Measurements from ENCODE around the gene SGMS1. TPM values are rescaled to one million over a fixed set of nuclear protein-coding genes. Genes with fewer than 3 reads are reported as not detected.

The SGMS1 gene
- total RNA-seq, 2 donors from 2014 or later: 67.0 to 68.2 TPM

DNA sequence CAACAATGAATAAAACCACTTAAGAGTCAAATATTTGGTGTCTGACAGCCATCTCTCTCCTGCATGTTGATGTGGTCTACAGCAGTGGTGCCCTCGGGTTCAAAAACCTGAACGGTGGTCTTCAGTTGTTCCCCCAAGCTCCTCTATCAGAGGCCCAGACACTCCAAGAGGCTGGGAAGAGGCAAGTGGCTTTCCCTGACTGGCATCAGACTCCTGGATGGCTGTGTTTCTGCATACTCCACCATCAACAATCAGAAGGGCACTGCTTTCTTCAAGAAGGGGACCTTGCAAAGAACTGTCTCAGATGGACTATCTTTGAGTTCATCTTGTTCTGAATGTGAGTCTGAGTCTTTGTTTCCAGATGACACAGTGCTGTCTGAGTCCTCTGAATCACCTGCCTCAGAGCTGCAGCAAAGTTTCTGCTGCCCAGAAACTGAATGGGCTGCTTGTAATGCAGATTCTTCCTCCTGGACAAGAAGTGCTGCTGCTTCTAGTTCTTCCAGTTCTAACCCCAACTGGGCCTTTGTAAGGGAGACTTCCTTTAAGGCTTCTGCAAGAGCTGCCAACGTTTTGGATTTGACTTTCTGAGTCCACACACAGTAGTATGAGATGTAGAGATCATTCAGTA lies 5.9 kb upstream of the SGMS1 start:
- no peak for DNase-seq (ENCODE audit: low spot score)
- H3K9me3 ChIP-seq: no peaks in the 10 kb centered on the region
- intact Hi-C loops (cut with DNase I): no loop called here
- H3K4me1 ChIP-seq (replicated peaks): peaks cover 2% of the 10 kb centered on the region
- no peak overlapping the region for H3K4me3 ChIP-seq
- no peak overlapping the region for H3K27ac ChIP-seq
- 59% methylated on average over 3 of the region's 3 CpGs for WGBS
- H3K36me3 ChIP-seq: no peaks in the 10 kb centered on the region
- TF ChIP-seq, protein P1, sequence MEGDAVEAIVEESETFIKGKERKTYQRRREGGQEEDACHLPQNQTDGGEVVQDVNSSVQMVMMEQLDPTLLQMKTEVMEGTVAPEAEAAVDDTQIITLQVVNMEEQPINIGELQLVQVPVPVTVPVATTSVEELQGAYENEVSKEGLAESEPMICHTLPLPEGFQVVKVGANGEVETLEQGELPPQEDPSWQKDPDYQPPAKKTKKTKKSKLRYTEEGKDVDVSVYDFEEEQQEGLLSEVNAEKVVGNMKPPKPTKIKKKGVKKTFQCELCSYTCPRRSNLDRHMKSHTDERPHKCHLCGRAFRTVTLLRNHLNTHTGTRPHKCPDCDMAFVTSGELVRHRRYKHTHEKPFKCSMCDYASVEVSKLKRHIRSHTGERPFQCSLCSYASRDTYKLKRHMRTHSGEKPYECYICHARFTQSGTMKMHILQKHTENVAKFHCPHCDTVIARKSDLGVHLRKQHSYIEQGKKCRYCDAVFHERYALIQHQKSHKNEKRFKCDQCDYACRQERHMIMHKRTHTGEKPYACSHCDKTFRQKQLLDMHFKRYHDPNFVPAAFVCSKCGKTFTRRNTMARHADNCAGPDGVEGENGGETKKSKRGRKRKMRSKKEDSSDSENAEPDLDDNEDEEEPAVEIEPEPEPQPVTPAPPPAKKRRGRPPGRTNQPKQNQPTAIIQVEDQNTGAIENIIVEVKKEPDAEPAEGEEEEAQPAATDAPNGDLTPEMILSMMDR (IDR thresholded peaks at IDR 0.05): no peak
- TF ChIP-seq POLR2A (IDR thresholded peaks at IDR 0.05) (no peak), POLR2AphosphoS5 (IDR thresholded peaks at IDR 0.05) (no peak)
- H3K27me3 ChIP-seq (replicated peaks; ENCODE audit: insufficient read depth): no peaks in the 10 kb centered on the region

DNA sequence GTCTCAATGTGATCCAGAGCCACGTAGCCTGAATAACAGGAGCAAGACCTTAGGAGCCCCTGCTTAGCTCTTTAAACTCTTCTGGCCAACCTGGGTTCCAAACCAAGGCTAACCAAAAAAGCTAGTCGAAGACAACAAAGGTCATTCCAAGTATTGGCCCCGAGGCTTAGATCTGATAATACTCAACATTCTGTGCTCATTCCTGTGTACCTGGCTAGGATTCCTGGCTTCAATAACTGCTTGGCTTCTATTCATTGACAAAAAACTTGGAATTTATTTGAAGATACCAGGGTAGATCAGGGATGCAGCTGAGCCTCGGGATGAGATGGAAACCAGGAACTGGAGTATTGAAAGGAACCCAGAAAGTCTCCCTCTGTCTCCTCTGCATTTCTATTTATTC lies 4.1 kb upstream of the SGMS1 start:
- no peak overlapping the region for H3K4me3 ChIP-seq
- intact Hi-C loops (cut with DNase I): no loop called here
- no peak overlapping the region for H3K27ac ChIP-seq
- no peaks in the 10 kb centered on the region for H3K27me3 ChIP-seq (replicated peaks; ENCODE audit: insufficient read depth)
- no peak for DNase-seq (ENCODE audit: low spot score)
- 62% methylated on average over 4 of the region's 4 CpGs for WGBS
- TF ChIP-seq POLR2A (IDR thresholded peaks at IDR 0.05) (no peak), POLR2AphosphoS5 (IDR thresholded peaks at IDR 0.05) (no peak)
- TF ChIP-seq, protein P1 (IDR thresholded peaks at IDR 0.05): no peak
- no peaks in the 10 kb centered on the region for H3K36me3 ChIP-seq
- no peaks in the 10 kb centered on the region for H3K9me3 ChIP-seq
- H3K4me1 ChIP-seq (replicated peaks): peaks cover 2% of the 10 kb centered on the region

DNA sequence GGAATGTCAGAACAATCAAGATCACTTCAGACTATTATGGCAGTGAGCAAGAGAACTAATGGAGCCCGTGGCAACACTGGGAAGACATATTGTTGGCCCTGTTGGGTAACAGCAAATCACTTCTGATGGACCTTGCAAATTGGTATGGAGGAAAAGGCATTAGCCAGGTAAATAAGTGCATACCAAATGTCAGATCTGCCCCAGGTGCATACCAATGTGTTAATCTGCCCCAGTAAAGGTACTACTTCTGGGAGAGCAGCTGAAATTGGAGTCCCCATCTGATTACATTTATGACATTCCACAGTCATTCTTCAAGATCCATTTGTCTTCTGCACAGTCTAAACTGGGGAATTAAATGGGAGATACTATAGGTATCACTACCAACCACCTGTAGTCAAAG lies 3.7 kb upstream of the SGMS1 start:
- DNase-seq (ENCODE audit: low spot score): no peak
- Histone ChIP-seq H3K4me1 (replicated peaks) (peaks cover 2% of the 10 kb centered on the region), H3K9me3 (no peaks in the 10 kb centered on the region), H3K27me3 (replicated peaks; ENCODE audit: insufficient read depth) (no peaks in the 10 kb centered on the region), H3K36me3 (no peaks in the 10 kb centered on the region), H3K4me3 (no peak overlapping the region), H3K27ac (no peak overlapping the region)
- no peak for TF ChIP-seq POLR2AphosphoS5 (IDR thresholded peaks at IDR 0.05)
- no peak for TF ChIP-seq POLR2A (IDR thresholded peaks at IDR 0.05)
- TF ChIP-seq, protein P1 (IDR thresholded peaks at IDR 0.05): no peak
- WGBS: 100% methylated on average over 1 of the region's 1 CpG
- intact Hi-C loops (cut with DNase I): no loop called here

DNA sequence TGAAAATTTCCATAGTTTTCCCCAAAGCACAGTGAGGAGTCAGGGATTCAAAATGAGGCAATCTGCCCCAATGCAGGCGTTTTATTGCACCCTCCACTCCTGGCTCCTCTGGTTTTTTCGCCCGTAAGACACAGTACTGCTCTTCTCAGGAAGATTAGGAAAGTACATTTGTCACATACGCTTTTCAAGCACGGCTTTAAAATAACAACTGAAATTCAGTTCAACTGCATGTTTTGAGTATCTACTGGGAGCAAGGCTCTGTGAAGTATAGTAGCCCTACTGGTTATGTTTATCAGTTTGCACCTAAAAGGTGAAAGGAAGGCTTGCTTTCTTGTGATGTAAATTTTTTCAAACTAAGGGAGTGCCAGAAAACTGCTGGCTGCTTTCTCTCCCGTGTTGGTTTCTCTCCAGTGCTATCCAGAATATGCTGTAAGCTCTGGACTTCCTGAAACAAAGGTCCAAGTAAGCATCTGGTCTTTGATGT lies 1.9 kb upstream of the SGMS1 start:
- Histone ChIP-seq H3K27ac (peak overlapping the region; percentile 99), H3K4me1 (replicated peaks) (peaks cover 5% of the 10 kb centered on the region), H3K27me3 (replicated peaks; ENCODE audit: insufficient read depth) (no peaks in the 10 kb centered on the region), H3K4me3 (peak overlapping the region; percentile 80 to 81), H3K36me3 (no peaks in the 10 kb centered on the region), H3K9me3 (no peaks in the 10 kb centered on the region)
- TF ChIP-seq, protein P1 (IDR thresholded peaks at IDR 0.05): no peak
- TF ChIP-seq POLR2AphosphoS5 (IDR thresholded peaks at IDR 0.05) (no peak), POLR2A (IDR thresholded peaks at IDR 0.05) (no peak)
- WGBS: 2% methylated on average over 6 of the region's 6 CpGs
- no peak for DNase-seq (ENCODE audit: low spot score)
- intact Hi-C loops (cut with DNase I): loop anchor here (2.0 kb wide), 1 partner anchor 203 kb away; no protein-coding TSS in a partner anchor

Data from prostate gland (tissue), 2 donors.